Endometrial microvascular endothelial cells (primary cell): ENCODE results near the gene DES. TPM values are rescaled to one million over a fixed set of nuclear protein-coding genes. Genes with fewer than 3 reads are reported as not detected.

Source experiments
- in situ Hi-C: cut with HindIII; loops from 2 replicates; pipeline ENCODE4 v1.10.0; 2017; ENCODE audit warnings: low sequenced_read_pairs, low pct_unique_long_range_greater_than_20kb; ENCODE audit errors: inconsistent ontology term
- total RNA-seq: library from RNA; depleted of rRNA; stranded (reverse); fragments of >200 nt; gene quantifications from one replicate; pipeline ENCODE4 v1.2.3, GENCODE V29; 2015; ENCODE audit errors: inconsistent ontology term

Gene DES
- total RNA-seq, 1 donor from 2014 or later: not detected

- in situ Hi-C loops: no loop called here
These were observed 30.1 kb downstream of the DES start for GRCh38 chr2:219448099-219448775.

- in situ Hi-C loops: no loop called here
These were observed 30.7 kb downstream of the DES start for GRCh38 chr2:219448776-219449341.

GRCh38 chr2:219449609-219450008, 31.4 kb downstream of the DES start:
- in situ Hi-C loops: no loop called here

- in situ Hi-C loops: no loop called here
These were observed 33.6 kb downstream of the DES start for GRCh38 chr2:219451661-219452360.

GRCh38 chr2:219452361-219453317, 34.5 kb downstream of the DES start:
- in situ Hi-C loops: no loop called here

GRCh38 chr2:219453671-219454590, 35.8 kb downstream of the DES start:
- in situ Hi-C loops: no loop called here

- in situ Hi-C loops: no loop called here
These were observed 37.4 kb downstream of the DES start for GRCh38 chr2:219455581-219455980.

GRCh38 chr2:219457784-219458369, 39.7 kb downstream of the DES start:
- in situ Hi-C loops: no loop called here

- in situ Hi-C loops: no loop called here
These were observed 40.8 kb downstream of the DES start for GRCh38 chr2:219458996-219459395.

- in situ Hi-C loops: no loop called here
These were observed 41.5 kb downstream of the DES start for GRCh38 chr2:219459460-219460311.

GRCh38 chr2:219460424-219460926, 42.3 kb downstream of the DES start:
- in situ Hi-C loops: no loop called here

GRCh38 chr2:219461047-219461514, 42.9 kb downstream of the DES start:
- in situ Hi-C loops: no loop called here

GRCh38 chr2:219461669-219462068, 43.5 kb downstream of the DES start:
- in situ Hi-C loops: no loop called here

- in situ Hi-C loops: no loop called here
These were observed 44.2 kb downstream of the DES start for GRCh38 chr2:219462349-219462748.

- in situ Hi-C loops: no loop called here
These were observed 46.3 kb downstream of the DES start for GRCh38 chr2:219464286-219465032.
